HG02571 (cell line): ENCODE measurements around the gene CCDC126.
"Not testable (repeated sequence)": the region's sequence is repeated elsewhere in the genome, so short reads cannot be mapped to it uniquely, and the experiment has no call there.

ENCODE experiments used
- ATAC-seq: cut with Tn5 transposase; IDR thresholded peaks from one replicate; pipeline ENCODE4 v1.9.1; 2021; ENCODE audit warnings: mild to moderate bottlenecking, moderate library complexity; ENCODE audit not compliant: unreplicated experiment

The CCDC126 gene

DNA sequence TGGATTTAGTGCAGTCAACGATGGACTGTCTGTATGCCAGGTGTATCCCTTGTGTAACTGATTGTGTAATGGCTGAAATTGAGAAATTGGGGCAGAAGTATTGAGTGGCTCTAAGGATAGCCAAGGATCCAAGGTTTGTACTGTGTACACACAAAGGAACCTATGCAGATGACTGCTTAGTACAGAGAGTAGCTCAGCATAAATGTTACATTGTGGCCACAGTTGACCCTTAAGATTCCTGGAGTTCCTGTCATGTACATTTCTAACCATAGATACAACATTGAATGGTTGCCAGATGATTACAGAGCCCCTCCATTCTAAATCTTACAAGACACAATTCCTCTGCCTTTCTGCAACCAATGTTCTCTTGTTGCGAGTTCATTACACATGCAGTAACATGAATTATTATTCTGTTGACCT lies 25.3 kb downstream of the CCDC126 start:
- ATAC-seq = no peak

DNA sequence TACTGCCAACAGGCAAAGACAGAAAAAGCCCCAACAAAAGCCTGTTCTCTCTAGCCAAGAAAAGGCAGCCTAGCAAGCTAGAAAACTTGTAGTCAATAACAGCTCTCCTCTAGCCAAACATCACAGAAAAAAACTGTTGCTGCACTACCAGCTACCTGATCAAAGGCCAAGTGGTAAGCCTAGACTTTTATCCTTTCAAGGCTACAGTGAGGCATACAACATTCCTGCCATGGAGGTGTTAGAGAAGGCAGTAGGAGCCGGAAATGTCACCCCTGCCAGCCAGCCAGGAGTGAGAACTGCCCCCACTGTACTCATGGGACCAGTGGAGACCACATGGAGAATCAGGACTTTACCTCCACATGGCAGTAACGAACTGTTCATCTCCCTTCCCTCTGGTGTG lies 31.2 kb downstream of the CCDC126 start:
- no peak for ATAC-seq

DNA sequence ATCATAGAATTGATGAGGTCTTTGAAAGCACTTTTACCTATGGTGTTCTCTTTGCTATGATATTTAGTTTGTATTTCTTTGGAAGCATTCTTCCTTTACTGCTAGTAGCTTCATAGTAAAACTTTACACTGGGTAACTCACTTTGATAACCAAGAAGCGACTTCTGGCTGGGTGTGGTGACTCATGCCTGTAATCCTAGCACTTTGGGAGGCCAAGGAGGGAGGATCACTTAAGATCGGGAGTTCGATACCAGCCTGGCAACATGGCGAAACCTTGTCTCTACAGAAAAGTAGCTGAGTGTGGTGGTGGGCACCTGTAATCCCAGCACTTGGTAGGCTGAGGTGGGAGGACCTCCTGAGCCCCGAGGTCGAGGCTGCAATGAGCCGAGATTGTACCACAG lies 36.2 kb downstream of the CCDC126 start:
- no peak for ATAC-seq

DNA sequence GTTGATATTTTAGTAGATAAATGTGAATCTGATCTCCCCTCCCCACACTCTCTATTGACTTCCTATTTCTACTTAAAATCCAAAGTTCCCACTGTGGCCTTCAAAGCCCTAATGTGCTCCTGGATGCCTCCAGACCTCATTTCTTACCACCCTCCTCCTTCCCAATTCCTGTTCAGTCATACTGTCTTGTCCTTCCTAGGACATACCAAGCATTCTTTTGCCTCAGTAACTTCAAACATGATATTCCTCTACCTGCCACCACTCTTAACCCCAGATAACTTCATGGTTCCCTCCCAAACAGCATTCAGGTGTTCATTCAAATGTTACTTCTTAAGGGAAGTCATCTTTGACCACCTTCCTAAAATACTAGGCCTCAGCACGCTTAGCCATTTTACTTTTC lies 48.6 kb downstream of the CCDC126 start:
- no peak for ATAC-seq

DNA sequence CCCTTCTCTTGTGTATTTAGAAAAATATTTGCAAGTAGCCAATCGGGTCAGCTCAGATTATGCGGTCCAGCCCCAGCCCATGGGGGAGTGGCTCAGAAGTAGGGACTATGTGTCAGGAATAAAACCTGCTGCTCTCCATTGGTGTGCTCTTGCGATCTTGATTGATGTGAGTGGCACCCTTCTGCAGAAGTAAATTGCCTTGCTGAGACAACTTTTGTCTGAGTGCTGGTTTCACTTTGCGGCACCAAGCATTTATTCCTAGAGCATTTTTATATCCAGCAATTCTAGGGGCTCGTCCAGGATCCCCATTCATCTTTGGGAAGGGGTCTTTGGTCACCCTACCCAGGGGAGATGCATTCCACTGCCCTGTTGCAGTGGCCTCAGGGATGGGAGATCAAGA lies 56.8 kb downstream of the CCDC126 start:
- no peak for ATAC-seq

DNA sequence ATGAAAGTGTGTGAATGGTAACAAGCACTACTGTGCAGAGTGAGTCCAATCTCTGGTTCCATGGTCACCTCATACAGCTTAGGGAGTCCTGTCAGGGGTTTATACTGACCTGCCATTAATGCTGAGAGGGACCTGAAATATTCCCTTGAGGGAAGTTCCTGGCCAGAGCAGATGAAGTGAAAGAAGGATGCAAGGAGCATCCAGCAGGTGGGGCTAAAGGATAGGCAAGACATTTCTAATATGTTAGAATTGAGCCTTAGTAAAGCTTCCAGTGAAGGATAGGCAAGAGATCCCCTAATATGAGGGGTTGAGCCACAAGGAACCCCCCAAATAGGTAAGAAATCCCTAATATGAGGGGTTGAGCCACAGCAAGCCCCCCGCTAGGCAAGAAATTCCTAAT lies 57.3 kb downstream of the CCDC126 start:
- no peak for ATAC-seq

DNA sequence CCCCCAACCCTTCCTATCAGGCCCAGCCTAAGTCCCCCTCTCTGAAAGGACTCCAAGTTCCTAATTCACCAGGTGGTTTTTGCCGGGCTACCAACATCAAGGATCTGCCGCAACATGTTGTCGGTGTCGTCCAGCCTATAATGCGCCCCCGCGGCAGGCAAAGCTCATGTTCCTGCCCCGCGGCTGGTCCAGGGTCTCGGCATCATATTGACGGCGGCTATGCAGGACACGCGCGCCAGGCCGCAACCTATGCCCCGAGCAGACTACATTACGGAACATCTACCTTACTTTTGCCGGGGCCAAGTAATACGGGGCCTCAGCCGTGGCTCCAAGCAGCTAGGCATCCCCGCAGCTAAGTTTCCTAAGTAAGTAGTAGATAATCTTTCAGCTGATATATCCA lies 58.3 kb downstream of the CCDC126 start:
- no peak for ATAC-seq

DNA sequence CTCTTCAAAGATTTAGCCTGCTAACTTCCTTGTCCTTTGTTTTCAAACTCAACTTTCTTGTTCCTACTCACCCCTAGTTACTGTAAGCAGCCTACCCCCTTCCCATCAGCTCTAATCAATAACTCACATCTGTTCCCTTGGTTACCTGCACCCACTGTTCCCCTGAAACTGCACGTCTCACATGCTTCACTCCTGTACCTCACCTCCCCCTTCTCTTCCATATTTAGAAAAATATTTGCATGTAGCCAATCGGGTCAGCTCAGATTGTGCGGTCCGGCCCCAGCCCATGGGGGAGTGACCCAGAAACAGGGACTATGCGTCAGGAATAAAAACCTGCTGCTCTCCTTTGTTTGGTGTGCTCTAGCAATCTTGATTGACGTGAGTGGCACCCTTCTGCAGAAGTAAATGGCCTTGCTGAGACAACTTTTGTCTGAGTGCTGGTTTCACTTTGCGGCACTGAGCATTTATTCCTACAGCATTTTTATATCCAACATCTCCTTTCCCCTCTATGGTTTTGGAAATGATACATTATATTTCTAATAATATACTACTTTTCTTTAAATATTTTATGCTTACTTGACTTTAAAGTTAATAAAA lies 61.7 kb downstream of the CCDC126 start:
- ATAC-seq = no peak

DNA sequence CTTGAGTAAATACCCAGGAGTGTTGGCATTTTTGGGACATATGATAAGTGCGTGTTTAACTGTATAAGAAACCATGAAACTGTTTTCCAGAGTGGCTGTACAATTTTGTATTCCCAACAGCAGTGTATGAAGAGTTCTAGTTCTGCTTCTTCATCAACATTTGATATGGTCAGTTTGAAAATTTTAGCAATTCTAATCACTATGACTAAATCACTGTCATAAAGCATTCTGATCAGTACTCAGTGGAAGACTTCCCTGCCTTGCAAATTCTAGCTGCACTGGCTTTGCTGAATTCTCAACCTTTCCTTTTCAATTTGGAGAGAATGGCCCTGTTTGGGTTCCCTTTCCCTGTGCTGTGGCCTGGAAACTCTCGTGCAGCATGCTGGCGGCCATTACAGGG lies 64.2 kb downstream of the CCDC126 start:
- ATAC-seq = no peak

DNA sequence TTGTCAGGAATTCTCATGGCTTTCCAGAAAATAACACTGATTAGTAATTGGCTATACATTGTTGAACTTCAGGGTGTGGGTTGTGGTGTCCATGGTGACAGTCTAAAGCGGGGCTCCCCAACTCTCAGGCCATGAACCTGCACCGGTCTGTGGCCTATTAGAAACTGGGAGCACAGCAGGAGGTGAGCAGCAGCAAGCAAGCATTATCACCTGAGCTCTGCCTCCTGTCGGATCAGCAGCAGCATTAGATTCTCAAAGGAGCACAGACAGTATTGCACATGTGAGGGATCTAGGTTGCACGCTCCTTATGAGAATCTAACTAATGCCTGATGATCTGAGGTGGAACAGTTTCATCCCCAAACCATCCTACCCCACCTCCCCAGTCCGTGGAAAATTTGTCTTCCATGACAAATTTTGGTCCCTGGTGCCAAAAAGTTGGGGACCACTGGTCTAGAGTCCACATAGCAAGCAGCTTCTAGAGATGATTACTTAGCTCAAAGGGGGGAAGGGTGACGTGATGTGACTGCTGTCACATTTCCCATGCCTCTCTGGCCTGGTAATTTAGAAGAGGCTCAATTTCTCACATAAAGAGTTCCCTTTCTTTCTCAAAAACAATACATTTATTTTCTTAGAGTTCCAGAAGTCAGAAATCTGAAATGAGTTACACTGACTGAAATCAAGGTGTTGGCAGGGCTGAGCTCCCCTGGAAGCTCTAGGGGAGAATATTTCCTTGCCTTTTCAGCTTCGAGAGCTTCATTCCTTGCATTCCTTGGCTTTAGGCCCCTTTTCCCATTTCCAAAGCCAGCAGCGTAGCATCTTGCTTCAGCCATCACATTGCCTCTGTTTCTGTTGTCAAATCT lies 65.2 kb downstream of the CCDC126 start:
- ATAC-seq = no peak

DNA sequence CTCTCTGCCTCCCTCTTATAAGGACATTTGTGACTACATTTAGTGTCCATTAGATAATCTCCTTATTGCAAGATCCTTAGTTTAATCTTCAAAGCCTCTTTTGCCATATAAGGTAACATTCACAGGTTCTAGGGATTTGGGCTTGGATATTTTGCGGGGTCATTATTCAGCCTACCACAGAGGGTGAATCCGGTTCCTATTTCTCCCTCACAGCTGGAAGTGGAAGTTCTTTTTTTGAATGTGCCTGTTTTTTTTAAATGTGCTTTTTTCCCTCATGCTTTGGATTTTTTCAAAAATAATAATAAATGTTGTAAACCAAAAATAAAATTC lies 65.8 kb downstream of the CCDC126 start:
- ATAC-seq = no peak

DNA sequence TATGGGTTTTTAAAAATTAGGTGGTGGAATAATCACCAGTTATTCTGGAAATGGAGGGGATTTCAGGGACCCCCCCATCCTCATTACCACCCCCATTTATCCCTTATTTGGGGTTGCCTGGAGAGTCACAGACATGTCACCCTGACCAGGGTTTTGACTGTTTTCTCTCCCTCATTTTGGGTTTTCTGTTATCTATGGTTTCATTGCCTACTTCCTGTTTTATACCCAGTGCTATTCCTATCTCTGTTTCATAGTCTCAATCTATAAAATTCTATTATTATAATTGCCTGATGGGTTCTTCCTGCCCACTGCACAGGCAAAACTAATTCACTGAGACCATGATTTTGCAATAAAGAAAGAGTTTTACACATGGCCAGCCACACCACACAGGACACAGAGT lies 66.9 kb downstream of the CCDC126 start:
- no peak for ATAC-seq

DNA sequence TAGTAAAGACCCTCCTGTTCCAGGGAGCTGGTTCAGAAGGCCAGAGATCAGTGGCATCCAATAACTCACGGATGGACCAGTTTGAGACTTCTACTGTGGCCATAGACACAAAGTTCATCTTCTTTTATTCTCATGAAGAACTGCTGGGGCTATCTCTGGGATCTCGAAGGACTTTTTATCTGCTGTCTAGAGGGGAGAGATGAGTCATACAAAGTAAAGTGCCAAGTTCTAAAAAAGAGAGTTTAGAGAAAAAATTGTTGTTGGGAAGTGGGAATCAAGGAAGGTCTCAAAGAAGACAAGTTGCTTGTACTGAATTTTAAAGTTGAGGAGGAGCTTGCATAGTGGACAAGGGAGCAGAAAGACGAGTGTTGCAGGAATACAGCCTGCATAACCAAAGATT lies 74.9 kb downstream of the CCDC126 start:
- no peak for ATAC-seq

DNA sequence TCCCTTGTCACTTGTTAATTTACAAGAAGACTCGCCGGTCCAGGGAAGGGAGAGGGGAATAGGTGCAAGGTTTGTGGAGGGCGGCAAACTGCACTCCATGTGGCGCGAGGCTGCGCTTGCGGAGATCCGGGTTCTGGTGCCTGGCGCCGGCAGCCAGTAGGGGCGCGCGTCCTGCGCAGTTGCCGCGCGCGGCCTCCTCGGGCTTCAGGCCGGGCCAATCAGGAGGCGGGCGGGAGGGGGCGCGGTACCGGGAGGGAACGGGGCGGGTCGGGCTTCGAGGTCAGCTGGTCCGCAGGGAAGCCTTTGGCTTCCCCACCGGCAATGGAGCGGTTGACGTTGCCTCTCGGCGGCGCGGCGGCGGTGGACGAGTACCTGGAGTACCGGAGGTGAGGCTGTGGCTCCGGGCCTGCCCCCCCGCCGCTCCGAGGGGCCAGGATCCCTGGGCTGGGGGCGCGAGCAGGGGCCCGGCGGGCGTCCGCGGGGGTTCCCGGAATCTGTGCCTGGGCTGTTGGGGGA lies 82.8 kb downstream of the CCDC126 start, which contains the start of gene FAM221A:
TSS of gene FAM221A (plus strand) at position 302 of the 516 bp plus-strand sequence. CDS start at position 322, 20 bp downstream.
- ATAC-seq = peak; percentile 96

DNA sequence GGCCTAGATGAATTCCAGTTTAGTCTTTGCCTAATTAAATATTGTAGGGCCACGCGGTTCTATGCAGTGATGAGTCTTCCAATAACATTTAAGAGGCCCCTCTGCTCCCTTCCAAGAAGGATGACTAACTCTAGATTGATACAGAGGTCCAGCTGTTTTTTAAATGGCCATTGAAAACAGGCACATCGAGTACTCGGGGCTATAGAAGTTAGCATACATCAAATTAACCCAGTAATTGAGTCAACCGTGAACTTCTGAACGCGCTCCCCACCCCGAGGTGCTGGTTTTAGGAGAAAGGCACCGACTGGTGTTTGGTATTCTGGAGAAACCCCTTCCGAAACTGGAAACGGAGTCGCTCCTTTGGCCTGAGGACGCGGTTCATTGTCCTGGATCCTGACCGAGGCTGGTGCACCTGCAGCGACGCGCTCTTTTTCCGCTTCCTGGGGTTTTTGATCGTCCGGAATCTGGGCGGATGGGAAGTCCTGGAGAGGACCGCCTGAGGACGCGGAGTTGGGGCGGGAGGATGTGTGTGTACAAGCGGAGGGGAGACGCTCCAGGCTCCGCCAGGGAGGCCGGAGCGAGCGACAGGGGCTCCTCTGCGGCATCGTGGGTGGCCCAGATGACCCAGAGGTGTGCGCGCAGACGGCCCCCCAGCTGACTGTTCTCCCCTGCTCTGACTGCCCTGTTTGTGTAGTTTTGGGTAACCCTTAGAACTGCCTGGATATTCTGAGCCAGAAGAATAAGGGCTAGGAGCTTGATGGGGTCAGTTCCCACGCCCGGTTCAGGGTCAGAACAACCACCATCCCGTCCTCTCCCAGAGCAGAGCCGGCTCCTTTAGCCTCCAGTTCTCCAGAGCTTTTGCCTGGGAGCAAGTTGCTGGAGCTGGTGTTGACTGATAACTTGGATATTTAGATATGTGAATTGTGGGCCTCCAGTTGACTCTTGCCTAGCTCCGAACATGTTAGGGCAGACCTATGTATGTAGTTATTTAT lies 83.5 kb downstream of the CCDC126 start:
- peak; percentile 36 for ATAC-seq

DNA sequence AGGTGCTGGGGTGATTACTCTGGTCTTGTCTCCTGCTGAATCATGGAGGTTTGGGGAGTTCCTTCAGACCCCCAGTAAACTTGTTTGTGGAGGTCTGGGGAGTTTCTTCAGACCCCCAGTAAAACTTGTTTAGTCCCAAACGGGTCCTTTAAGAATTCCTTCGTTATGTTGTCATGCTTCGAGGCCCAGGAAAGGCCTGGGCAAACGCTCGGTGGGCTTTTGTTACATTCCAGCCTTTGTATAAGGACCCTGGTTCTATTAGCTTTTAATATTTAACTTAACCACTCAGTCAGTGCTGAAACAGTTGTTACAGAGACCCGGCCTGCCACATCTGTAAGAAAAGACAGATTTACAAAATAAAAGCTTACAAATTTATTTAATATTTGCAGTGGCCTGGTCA lies 86.9 kb downstream of the CCDC126 start:
- ATAC-seq = not testable (repeated sequence)

DNA sequence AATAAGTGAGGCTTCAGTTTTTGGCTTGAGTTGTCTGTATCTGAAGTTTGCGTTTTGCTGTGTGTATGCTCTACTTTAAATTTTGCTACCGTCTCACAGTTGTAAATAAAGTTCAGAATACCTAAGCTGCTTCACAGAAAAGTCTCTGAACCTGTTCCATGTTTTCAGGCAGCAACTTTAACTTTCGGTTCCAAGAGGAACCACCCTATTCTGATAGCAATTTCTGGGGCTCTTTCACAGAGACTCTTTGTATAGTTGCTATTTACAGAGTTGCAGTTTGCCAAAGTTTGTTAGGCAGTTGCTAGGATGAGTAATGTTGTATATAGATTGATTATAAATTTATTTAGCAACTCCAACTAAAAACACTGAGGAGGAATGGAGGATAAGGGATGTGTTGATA lies 88.5 kb downstream of the CCDC126 start:
- no peak for ATAC-seq

DNA sequence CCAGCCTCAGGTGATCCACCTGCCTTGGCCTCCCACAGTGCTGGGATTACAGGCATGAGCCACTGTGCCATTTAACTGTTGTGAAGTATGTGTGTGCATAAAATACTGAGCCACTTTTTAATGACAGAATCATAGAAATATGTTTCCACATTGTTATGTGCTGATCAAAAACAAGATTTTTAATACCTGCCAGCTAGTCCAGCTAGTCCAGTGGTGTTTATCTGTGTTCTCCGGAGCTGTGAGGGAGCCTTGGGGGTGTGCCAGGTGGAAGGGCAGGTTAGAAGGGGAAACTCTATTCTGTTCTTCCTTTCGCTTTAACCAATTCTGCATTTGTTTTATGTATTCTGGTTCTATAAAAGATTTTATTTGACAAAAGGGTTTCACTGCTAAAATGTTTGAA lies 89.8 kb downstream of the CCDC126 start:
- no peak for ATAC-seq

DNA sequence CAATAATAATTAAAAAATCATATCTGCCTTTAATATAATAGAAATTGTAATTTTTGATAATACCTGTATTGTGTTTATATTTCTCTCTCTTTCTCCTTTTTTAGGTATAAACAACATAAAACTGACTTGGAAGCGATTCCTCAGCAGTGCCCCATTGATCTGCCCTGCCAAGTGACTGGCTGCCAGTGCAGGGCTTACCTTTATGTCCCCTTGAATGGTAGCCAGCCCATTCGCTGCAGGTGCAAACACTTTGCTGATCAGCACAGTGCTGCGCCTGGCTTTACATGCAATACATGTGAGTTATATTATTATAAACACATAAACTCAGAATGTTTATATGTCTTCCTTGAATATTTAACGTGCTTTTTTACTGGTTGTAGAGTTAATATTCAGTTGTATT lies 92.0 kb downstream of the CCDC126 start:
- no peak for ATAC-seq

DNA sequence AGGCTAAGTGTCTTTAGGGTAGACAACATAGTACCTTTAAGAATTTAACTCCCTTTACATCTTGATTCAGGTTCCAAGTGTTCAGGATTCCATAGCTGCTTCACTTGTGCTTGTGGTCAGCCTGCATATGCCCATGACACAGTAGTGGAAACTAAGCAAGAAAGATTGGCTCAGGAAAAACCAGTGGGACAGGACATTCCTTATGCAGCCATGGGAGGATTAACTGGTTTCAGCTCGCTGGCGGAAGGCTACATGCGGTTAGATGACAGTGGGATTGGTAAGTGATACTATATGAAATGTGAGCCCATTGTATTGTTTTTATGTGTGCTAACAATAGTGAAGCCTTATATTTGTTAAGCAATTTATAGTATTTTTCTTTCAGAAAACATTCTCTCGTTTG lies 94.1 kb downstream of the CCDC126 start:
- no peak for ATAC-seq

DNA sequence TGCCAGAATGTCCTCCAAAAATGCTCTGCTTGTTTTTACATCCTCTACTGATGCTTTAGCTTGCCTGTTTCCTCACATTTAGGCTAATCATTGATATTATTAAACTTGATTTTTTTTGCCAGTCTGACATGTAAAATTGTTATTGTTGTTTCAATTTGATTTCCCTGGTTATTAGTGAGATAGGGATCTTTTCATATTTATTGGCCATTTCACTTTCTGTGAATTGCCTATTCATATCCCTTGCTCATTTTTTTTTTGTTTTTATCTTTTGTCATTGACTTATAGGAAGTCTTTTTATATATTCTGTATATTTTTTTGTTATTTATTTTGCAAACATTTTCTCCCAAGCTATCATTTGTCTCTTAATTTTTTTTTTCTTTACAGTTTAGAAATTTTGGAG lies 96.0 kb downstream of the CCDC126 start:
- no peak for ATAC-seq
